NCI-H2196 (cell line): ENCODE measurements around the gene OR4F15.
"Not testable (repeated sequence)": the region's sequence is repeated elsewhere in the genome, so short reads cannot be mapped to it uniquely, and the experiment has no call there.

Source experiments
- DNase-seq: peaks from one replicate; lab custom pipeline; 2025; ENCODE audit not compliant: unreplicated experiment; lab: John Stamatoyannopoulos, UW

Gene OR4F15

GRCh38 chr15:101811902-101812301, at the start of gene OR4F15:
Gene OR4F15, plus strand, starts transcription at chr15:101812202. Its CDS starts 5,985 bp downstream, at chr15:101818187.
- DNase-seq, result no peak

- DNase-seq, result not testable (repeated sequence)
These were observed 47.2 kb upstream of the OR4F15 start for GRCh38 chr15:101764669-101765339.

- not testable (repeated sequence) for DNase-seq
These were observed 46.7 kb upstream of the OR4F15 start for GRCh38 chr15:101765340-101765671.

- DNase-seq, result no peak
These were observed 46.1 kb upstream of the OR4F15 start for GRCh38 chr15:101765772-101766456.

- not testable (repeated sequence) for DNase-seq
These were observed 44.8 kb upstream of the OR4F15 start for GRCh38 chr15:101767083-101767640.

- no peak for DNase-seq
These were observed 39.1 kb upstream of the OR4F15 start for GRCh38 chr15:101772921-101773320.

GRCh38 chr15:101773496-101774100, 38.4 kb upstream of the OR4F15 start:
- DNase-seq, result peak; percentile 48

GRCh38 chr15:101775136-101775535, 36.9 kb upstream of the OR4F15 start:
- no peak for DNase-seq

- DNase-seq, result not testable (repeated sequence)
These were observed 33.4 kb upstream of the OR4F15 start for GRCh38 chr15:101778576-101778975.

GRCh38 chr15:101780225-101780624, 31.8 kb upstream of the OR4F15 start:
- DNase-seq, result peak; percentile 5

- DNase-seq, result no peak
These were observed 30.1 kb upstream of the OR4F15 start for GRCh38 chr15:101781928-101782327.

- no peak for DNase-seq
These were observed 27.4 kb upstream of the OR4F15 start for GRCh38 chr15:101784644-101785043.

GRCh38 chr15:101786422-101786821, 25.6 kb upstream of the OR4F15 start:
- DNase-seq, result not testable (repeated sequence)

- not testable (repeated sequence) for DNase-seq
These were observed 24.0 kb upstream of the OR4F15 start for GRCh38 chr15:101788001-101788400.

GRCh38 chr15:101788503-101789269, 23.3 kb upstream of the OR4F15 start:
- not testable (repeated sequence) for DNase-seq

GRCh38 chr15:101790748-101791147, 21.3 kb upstream of the OR4F15 start:
- DNase-seq, result not testable (repeated sequence)

GRCh38 chr15:101793981-101794380, 18.0 kb upstream of the OR4F15 start:
- not testable (repeated sequence) for DNase-seq

GRCh38 chr15:101795455-101795854, 16.5 kb upstream of the OR4F15 start:
- no peak for DNase-seq

- no peak for DNase-seq
These were observed 12.3 kb upstream of the OR4F15 start for GRCh38 chr15:101799665-101800064.

- no peak for DNase-seq
These were observed 11.0 kb upstream of the OR4F15 start for GRCh38 chr15:101801048-101801447.

GRCh38 chr15:101803209-101803608, 8.8 kb upstream of the OR4F15 start, which contains the start of gene OR4F6:
Gene OR4F6, plus strand, starts transcription at chr15:101803509. Its CDS starts 2,211 bp downstream, at chr15:101805720.
- DNase-seq, result no peak
